ENCODE results near the gene NID1. TPM values are rescaled to one million over a fixed set of nuclear protein-coding genes. Genes with fewer than 3 reads are reported as not detected.

NID1 gene
- total RNA-seq, 2 experiments from 2014 or later, result not detected

GRCh38 chr1:235971571-235972310 is 93.1 kb downstream of the NID1 start:
- Histone ChIP-seq H3K9me3 (ENCODE audit: low read length) (no peaks in the 10 kb centered on the region), H4K20me1 (ENCODE audit: insufficient read depth, low read length) (no peaks in the 10 kb centered on the region), H3K4me1 (ENCODE audit: insufficient read depth, low read length, poor library complexity, severe bottlenecking) (peaks cover 7% of the 10 kb centered on the region), H3K36me3 (ENCODE audit: insufficient read depth, low read length) (no peaks in the 10 kb centered on the region), H3K4me2 (ENCODE audit: low read length) (peak overlapping the region; percentile 54), H2AFZ (ENCODE audit: low read length) (peak overlapping the region; percentile 80), H3K79me2 (ENCODE audit: insufficient read depth, low read depth, low read length) (no peaks in the 10 kb centered on the region), H3K27ac (ENCODE audit: low read depth, low read length, poor library complexity, severe bottlenecking) (peak overlapping the region; percentile 6), H3K4me3 (ENCODE audit: low read depth, low read length, poor library complexity, severe bottlenecking) (peak overlapping the region; percentile 10), H3K9me2 (ENCODE audit: insufficient read depth, low read length) (no peaks in the 10 kb centered on the region)
- CTCF ChIA-PET (ENCODE audit: unreplicated experiment), result interaction anchor here (0.6 to 1.8 kb wide), 13 partner anchors 13 to 482 kb away, joined by 3 to 10 read pairs (median 4); partner anchors contain the start of gene B3GALNT2
- intact Hi-C loops (cut with micrococcal nuclease; ENCODE audit: unreplicated experiment), result loop anchor here (1.0 to 5.0 kb wide), 4 partner anchors 105 to 458 kb away; partner anchors contain the start of gene LYST
- POLR2A ChIA-PET, result interaction anchor here (0.6 to 1.8 kb wide), 17 partner anchors 11 to 467 kb away, joined by 3 to 8 read pairs (median 3); partner anchors contain the start of gene LYST
- TF ChIP-seq EZH2phosphoT487 (IDR thresholded peaks at IDR 0.05; ENCODE audit: borderline replicate concordance, low read depth, low read length) (no peak), CTCF (conservative IDR thresholded peaks at IDR 0.05; ENCODE audit: low read length) (peak; percentile 88)
- peak; percentile 88 for DNase-seq (ENCODE audit: low spot score)
- no TSS peak for BruUV-seq (replicated peaks)

- BruUV-seq (replicated peaks), result no TSS peak
- no peak overlapping the region for H3K4me2 ChIP-seq (ENCODE audit: low read length)
- H3K27ac ChIP-seq (ENCODE audit: low read depth, low read length, poor library complexity, severe bottlenecking), result no peak overlapping the region
Measured at GRCh38 chr1:235971020-235971419, 93.9 kb downstream of the NID1 start.

More at GRCh38 chr1:235971020-235971419, 93.9 kb downstream of the NID1 start:
- ChIA-PET POLR2A (interaction anchor here (1.0 to 1.6 kb wide), 5 partner anchors 14 to 466 kb away, joined by 3 to 6 read pairs (median 4); no protein-coding TSS in a partner anchor), CTCF (ENCODE audit: unreplicated experiment) (interaction anchor here (0.6 to 1.8 kb wide), 6 partner anchors 13 to 466 kb away, joined by 3 to 10 read pairs (median 4); no protein-coding TSS in a partner anchor)
- peaks cover 7% of the 10 kb centered on the region for H3K4me1 ChIP-seq (ENCODE audit: insufficient read depth, low read length, poor library complexity, severe bottlenecking)
- TF ChIP-seq EZH2phosphoT487 (IDR thresholded peaks at IDR 0.05; ENCODE audit: borderline replicate concordance, low read depth, low read length) (no peak), CTCF (conservative IDR thresholded peaks at IDR 0.05; ENCODE audit: low read length) (no peak)
- DNase-seq (ENCODE audit: low spot score), result no peak
- H3K9me2 ChIP-seq (ENCODE audit: insufficient read depth, low read length), result no peaks in the 10 kb centered on the region
- no peaks in the 10 kb centered on the region for H3K79me2 ChIP-seq (ENCODE audit: insufficient read depth, low read depth, low read length)
- H3K36me3 ChIP-seq (ENCODE audit: insufficient read depth, low read length), result no peaks in the 10 kb centered on the region
- no peak overlapping the region for H3K4me3 ChIP-seq (ENCODE audit: low read depth, low read length, poor library complexity, severe bottlenecking)
- intact Hi-C loops (cut with micrococcal nuclease; ENCODE audit: unreplicated experiment), result loop anchor here (1.0 to 5.0 kb wide), 4 partner anchors 105 to 458 kb away; partner anchors contain the start of gene LYST
- H2AFZ ChIP-seq (ENCODE audit: low read length), result peak overlapping the region; percentile 80; the same call in 1 of the 2 replicates
- H3K9me3 ChIP-seq (ENCODE audit: low read length), result no peaks in the 10 kb centered on the region
- no peaks in the 10 kb centered on the region for H4K20me1 ChIP-seq (ENCODE audit: insufficient read depth, low read length)

All from OCI-LY7 (cell line).